Activated effector memory CD4-positive, alpha-beta T cell treated with anti-CD3 and anti-CD28 coated beads, Interleukin-2, amount 50 U/mL, for 16 hours (primary cell): ENCODE measurements around the gene PCBD2.
"Not testable (repeated sequence)": the region's sequence is repeated elsewhere in the genome, so short reads cannot be mapped to it uniquely, and the experiment has no call there.

Experiments used
- DNase-seq: peaks from one replicate; pipeline ENCODE4 v3.0.0-alpha.2; 2020

The PCBD2 gene

DNA sequence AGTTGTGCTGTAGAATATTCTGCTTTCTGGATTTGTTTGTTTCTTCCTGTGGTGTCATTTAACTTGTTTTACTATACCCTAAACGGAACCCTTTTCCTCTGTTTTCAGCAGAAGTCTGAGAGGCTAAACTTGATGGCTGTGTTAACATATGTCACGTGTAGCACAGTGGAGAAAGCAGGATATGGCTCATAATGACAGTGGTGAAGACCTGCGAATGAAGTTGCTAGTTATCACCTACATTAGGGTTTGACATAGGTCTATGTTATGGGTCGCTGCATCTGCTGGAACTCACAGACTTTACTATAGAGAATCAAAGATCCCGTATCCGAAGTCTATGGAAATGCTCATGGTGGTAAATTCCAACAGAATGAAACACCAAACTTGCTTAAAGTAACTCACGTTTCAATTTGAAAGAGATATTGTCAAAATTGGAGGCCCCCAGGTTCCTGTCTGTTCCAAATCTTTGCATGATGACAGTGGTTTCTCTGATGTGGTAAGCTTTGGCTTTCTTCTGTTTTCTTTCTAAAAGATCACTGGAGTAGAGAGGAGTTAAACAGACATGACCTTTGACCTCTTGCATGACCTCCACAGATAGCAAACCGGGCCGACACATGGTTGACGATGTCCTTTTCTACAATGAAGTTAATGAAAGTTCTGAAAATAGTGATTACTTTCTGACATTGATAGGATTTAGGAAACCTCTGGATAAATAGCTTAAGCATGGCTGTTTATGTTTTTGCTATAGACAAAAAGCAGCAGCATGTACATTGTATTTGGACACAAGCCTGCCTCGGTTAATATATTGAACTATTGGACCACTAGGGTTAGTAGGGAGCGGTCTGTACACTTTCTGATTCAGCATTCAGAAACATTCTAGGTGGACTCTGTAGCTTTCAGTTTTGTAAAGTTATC is 59.7 kb downstream of the PCBD2 start:
- DNase-seq: no peak

GRCh38 chr5:134965271-134965825 is 60.4 kb downstream of the PCBD2 start:
- DNase-seq: no peak

GRCh38 chr5:134967607-134968006 is 62.7 kb downstream of the PCBD2 start, which contains the start of gene CATSPER3:
Gene CATSPER3, plus strand, starts transcription at chr5:134967907. Its CDS starts 85 bp downstream, at chr5:134967992.
- DNase-seq: no peak

DNA sequence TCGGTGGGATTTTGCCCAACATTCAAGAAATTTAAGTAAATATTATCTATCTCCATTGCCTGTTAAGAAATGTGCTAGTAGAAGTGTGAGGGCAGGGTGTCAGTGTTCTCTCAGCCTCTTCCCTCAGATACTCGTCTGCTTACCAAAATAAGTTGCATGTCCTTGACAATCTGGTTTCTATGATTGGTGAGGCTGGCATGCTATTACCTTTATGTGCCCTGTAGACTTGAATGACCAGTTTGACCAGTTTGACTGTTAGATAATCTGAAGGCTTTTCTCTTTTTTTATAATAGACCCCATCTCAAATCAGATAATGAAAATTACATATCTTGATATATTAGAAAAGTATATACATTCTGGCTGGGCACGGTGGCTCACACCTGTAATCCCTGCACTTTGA is 63.1 kb downstream of the PCBD2 start:
- DNase-seq: no peak

- no peak for DNase-seq
Observed at GRCh38 chr5:134969166-134969565, 64.2 kb downstream of the PCBD2 start.

- DNase-seq: no peak
Observed at GRCh38 chr5:134975078-134975715, 70.3 kb downstream of the PCBD2 start.

DNA sequence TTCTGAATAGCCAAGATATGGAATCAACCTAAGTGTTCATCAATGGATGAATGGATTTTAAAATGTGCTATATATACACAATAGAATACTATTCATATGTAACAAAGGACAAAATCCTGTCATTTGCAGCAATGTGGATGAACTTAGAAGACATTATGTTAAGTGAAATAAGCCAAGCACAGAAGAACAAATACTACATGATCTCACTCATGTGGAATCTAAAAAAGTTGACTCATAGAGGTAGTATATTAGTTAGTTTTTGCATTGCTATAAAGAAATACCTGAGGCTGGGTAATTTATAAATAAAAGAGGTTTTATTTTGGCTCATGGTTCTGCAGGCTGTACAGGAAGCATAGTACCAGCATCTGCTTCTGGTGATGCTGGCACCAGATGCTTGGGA is 70.9 kb downstream of the PCBD2 start:
- no peak for DNase-seq

DNA sequence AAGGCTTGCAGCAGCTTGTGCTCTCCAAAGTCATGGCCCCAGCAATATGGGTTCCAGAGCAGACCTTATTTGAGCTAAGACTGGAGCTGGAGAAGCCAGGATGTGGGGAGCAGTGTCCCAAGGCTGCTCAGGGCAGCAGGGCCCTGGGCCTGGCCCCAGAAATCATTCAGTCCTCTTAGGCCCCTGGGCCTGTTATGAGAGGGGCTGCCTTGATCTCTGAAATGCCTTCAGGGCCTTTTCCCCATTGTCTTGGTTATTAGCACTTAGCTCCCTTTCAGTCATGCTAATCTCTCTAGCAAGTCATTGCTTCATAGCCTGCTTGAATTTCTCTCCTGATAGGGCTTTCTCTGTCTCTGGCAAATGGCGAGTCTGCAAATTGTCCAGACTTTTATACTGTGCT is 71.9 kb downstream of the PCBD2 start:
- no peak for DNase-seq

DNA sequence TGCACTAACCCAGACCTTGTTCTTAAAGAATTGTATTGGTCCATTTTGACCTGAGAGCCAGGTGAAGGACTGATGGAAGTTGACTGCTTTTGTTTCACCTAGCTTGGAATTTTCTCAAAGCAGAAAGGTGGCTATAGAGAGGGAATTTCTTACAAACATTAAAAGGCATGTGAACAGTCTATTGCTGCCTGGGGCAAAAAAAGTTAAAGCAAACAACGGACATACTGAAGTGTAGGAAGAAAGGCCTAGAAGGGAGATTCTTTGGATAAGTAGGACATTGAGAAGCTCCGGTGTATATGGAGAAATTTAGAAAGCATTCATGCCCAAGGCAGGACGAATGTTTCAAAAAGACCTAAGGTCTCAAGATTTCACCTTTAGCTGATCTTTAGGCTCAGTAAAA is 74.5 kb downstream of the PCBD2 start:
- no peak for DNase-seq

- DNase-seq: no peak
Observed at GRCh38 chr5:134982230-134982629, 77.3 kb downstream of the PCBD2 start.

DNA sequence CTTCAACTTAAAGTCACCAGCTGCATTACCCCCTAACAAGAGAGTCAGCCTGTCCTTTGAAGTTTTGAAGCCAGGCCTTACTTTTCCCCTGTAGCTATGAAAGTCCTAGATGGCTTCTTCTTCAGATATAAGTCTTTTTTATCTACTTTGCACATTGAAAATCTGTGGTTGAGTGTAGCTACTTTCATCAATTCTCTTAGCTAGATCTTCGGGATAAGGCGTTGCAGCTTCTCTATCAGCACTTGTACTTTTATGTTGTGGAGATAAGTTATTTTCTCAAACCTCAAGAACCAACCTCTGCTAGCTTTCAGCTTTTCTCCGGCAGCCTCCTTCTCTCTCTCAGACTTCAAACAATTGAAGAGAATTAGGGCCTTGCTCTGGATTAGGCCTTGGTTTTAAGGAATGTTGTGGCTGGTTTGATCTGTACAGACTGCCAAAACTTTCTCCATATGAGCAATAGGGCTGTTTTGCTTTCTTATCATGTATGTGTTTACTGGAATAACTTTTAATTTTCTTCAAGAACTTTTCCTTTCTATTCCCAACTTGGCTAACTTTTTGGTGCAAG is 84.4 kb downstream of the PCBD2 start:
- DNase-seq: no peak

DNA sequence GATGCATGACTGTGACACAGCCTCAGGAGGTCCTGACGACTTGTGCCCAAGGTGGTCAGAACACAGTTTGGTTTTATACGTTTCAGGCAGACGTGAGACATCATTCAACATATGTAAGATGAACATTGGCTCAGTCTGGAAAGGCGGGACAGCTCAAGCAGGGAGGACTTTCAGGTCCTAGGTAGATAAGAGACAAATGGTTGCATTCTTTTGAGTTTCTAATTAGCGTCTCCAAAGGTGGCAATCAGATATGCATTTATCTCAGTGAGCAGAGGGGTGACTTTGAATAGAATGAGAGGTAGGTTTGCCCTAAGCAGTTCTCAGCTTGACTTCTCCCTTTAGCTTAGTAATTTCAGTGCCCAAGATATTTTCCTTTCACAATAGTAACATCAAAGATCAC is 85.3 kb downstream of the PCBD2 start:
- not testable (repeated sequence) for DNase-seq

- no peak for DNase-seq
Observed at GRCh38 chr5:134992148-134992547, 87.2 kb downstream of the PCBD2 start.

- no peak for DNase-seq
Observed at GRCh38 chr5:134993161-134993560, 88.2 kb downstream of the PCBD2 start.

GRCh38 chr5:134994560-134995156 is 89.7 kb downstream of the PCBD2 start:
- DNase-seq: no peak

DNA sequence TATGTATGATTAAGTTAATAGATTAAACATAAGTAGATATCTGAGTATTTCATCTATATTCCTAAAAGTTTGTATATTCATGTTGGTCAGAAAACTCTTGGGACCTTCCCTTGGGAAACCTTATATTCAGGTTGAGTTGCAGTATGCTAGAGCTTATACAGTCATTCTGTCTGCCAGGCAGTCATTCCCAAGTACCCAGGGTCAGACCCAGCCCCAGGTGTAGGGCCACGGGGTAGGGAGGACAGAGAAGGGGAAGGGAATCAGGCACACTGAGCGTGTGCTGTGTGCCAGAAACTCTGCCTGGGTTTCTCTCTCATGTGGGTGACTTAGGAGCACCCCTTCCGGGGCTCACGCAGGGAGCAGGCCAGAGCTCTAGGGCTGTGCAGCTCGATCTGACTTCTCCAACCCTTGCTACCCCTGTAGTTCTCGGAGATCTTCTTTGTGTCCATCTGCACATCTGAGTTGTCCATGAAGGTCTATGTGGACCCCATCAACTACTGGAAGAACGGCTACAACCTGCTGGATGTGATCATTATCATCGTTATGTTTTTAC is 91.0 kb downstream of the PCBD2 start:
- DNase-seq: no peak

GRCh38 chr5:134997015-134997414 is 92.1 kb downstream of the PCBD2 start:
- DNase-seq: no peak

DNA sequence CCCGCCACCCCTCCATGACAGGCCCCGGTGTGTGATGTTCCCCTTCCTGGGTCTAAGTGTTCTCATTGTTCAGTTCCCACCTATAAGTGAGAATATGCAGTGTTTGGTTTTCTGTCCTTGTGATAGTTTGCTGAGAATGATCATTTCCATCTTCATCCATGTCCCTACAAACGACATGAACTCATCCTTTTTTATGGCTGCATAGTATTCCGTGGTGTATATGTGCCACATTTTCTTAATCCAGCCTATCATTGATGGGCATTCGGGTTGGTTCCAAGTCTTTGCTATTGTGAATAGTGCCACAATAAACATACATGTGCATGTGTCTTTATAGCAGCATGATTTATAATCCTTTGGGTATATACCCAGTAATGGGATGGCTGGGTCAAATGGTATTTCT is 93.1 kb downstream of the PCBD2 start:
- DNase-seq: not testable (repeated sequence)

GRCh38 chr5:135004376-135004775 is 99.4 kb downstream of the PCBD2 start:
- no peak for DNase-seq

- no peak for DNase-seq
Observed at GRCh38 chr5:135005076-135005475, 100.1 kb downstream of the PCBD2 start.

DNA sequence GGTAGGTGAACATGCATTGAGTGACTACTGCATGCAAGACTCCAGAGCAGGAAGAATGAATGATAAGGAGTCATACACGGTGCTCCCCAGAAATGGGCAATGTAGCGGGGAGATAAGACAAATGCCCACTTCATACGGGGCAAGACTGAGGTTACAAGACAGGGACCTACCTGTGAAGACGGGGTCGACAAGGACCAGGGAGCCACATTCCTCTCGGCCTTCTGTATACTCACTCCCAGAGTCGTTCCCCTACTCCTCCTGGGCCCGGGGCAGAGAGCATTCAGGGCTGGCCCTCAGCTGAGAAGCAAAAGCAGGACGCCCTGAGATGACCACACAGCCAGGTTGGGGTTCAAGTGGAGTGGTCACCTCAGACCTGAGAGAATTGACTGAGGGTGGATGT is 102.4 kb downstream of the PCBD2 start:
- no peak for DNase-seq

- DNase-seq: no peak
Observed at GRCh38 chr5:135007749-135008363, 102.9 kb downstream of the PCBD2 start.
